ENCODE measurements around the gene IKZF3.

IKZF3 gene

GRCh38 chr17:39716879-39717536 lies 147.1 kb downstream of the IKZF3 start:
- H4K20me1 ChIP-seq (ENCODE audit: insufficient read depth, low read length, poor library complexity, severe bottlenecking): no peaks in the 10 kb centered on the region
- H3K79me2 ChIP-seq (ENCODE audit: insufficient read depth, low read length): no peaks in the 10 kb centered on the region
- TF ChIP-seq EZH2phosphoT487 (IDR thresholded peaks at IDR 0.05; ENCODE audit: borderline replicate concordance) (no peak), CTCF (conservative IDR thresholded peaks at IDR 0.05; ENCODE audit: low read length) (no peak)
- no peaks in the 10 kb centered on the region for H3K36me3 ChIP-seq (ENCODE audit: insufficient read depth, low read length)
- no peak overlapping the region for H2AFZ ChIP-seq (ENCODE audit: low read length)
- no peaks in the 10 kb centered on the region for H3F3A ChIP-seq (ENCODE audit: low read depth)
- no peaks in the 10 kb centered on the region for H3K9me3 ChIP-seq (ENCODE audit: insufficient read depth, low read depth, low read length)
- no peak overlapping the region for H3K4me2 ChIP-seq (ENCODE audit: low read depth, low read length, poor library complexity, severe bottlenecking)
- no peaks in the 10 kb centered on the region for H3K27me3 ChIP-seq (ENCODE audit: insufficient read depth, low read length, poor library complexity, severe bottlenecking)
- H3K9ac ChIP-seq (ENCODE audit: low read depth, low read length, poor library complexity, severe bottlenecking): no peak overlapping the region
- H3K4me3 ChIP-seq (ENCODE audit: low read length, poor library complexity, severe bottlenecking): no peak overlapping the region
- no peaks in the 10 kb centered on the region for H3K9me2 ChIP-seq (replicated peaks; ENCODE audit: low read depth, low read length)
- no peaks in the 10 kb centered on the region for H3K4me1 ChIP-seq (ENCODE audit: insufficient read depth, low read length, poor library complexity, severe bottlenecking)

GRCh38 chr17:39716073-39716818 lies 147.9 kb downstream of the IKZF3 start:
- Histone ChIP-seq H3K27me3 (ENCODE audit: insufficient read depth, low read length, poor library complexity, severe bottlenecking) (no peaks in the 10 kb centered on the region), H3K79me2 (ENCODE audit: insufficient read depth, low read length) (no peaks in the 10 kb centered on the region), H3F3A (ENCODE audit: low read depth) (no peaks in the 10 kb centered on the region), H4K20me1 (ENCODE audit: insufficient read depth, low read length, poor library complexity, severe bottlenecking) (no peaks in the 10 kb centered on the region), H3K4me2 (ENCODE audit: low read depth, low read length, poor library complexity, severe bottlenecking) (no peak overlapping the region), H3K36me3 (ENCODE audit: insufficient read depth, low read length) (no peaks in the 10 kb centered on the region), H3K9me2 (replicated peaks; ENCODE audit: low read depth, low read length) (no peaks in the 10 kb centered on the region), H3K9ac (ENCODE audit: low read depth, low read length, poor library complexity, severe bottlenecking) (no peak overlapping the region), H2AFZ (ENCODE audit: low read length) (no peak overlapping the region), H3K4me3 (ENCODE audit: low read length, poor library complexity, severe bottlenecking) (no peak overlapping the region), H3K4me1 (ENCODE audit: insufficient read depth, low read length, poor library complexity, severe bottlenecking) (no peaks in the 10 kb centered on the region), H3K9me3 (ENCODE audit: insufficient read depth, low read depth, low read length) (no peaks in the 10 kb centered on the region)
- TF ChIP-seq CTCF (conservative IDR thresholded peaks at IDR 0.05; ENCODE audit: low read length): no peak
- no peak for TF ChIP-seq EZH2phosphoT487 (IDR thresholded peaks at IDR 0.05; ENCODE audit: borderline replicate concordance)

- no peak overlapping the region for H2AFZ ChIP-seq (ENCODE audit: low read length)
- no peak for TF ChIP-seq CTCF (conservative IDR thresholded peaks at IDR 0.05; ENCODE audit: low read length)
- no peak for TF ChIP-seq EZH2phosphoT487 (IDR thresholded peaks at IDR 0.05; ENCODE audit: borderline replicate concordance)
Observed at GRCh38 chr17:39715375-39716072, 148.6 kb downstream of the IKZF3 start.

More at GRCh38 chr17:39715375-39716072, 148.6 kb downstream of the IKZF3 start:
- Histone ChIP-seq H3K9ac (ENCODE audit: low read depth, low read length, poor library complexity, severe bottlenecking) (no peak overlapping the region), H3K4me2 (ENCODE audit: low read depth, low read length, poor library complexity, severe bottlenecking) (no peak overlapping the region), H3K4me1 (ENCODE audit: insufficient read depth, low read length, poor library complexity, severe bottlenecking) (no peaks in the 10 kb centered on the region), H3K9me3 (ENCODE audit: insufficient read depth, low read depth, low read length) (no peaks in the 10 kb centered on the region), H3K9me2 (replicated peaks; ENCODE audit: low read depth, low read length) (no peaks in the 10 kb centered on the region), H3K27me3 (ENCODE audit: insufficient read depth, low read length, poor library complexity, severe bottlenecking) (no peaks in the 10 kb centered on the region), H3F3A (ENCODE audit: low read depth) (no peaks in the 10 kb centered on the region), H3K36me3 (ENCODE audit: insufficient read depth, low read length) (no peaks in the 10 kb centered on the region), H4K20me1 (ENCODE audit: insufficient read depth, low read length, poor library complexity, severe bottlenecking) (no peaks in the 10 kb centered on the region), H3K4me3 (ENCODE audit: low read length, poor library complexity, severe bottlenecking) (no peak overlapping the region), H3K79me2 (ENCODE audit: insufficient read depth, low read length) (no peaks in the 10 kb centered on the region)

Data from Loucy (cell line).